A549 (cell line): ENCODE data around the gene GBGT1.

Source experiments
- CBX2 ChIP-seq: fragments of 200-600 bp; sonication (generic); IDR thresholded peaks from 2 replicates; pipeline ENCODE4 v1.6.1; 2016; ENCODE audit warnings: low read depth, mild to moderate bottlenecking, borderline replicate concordance
- CBX8 ChIP-seq: fragments of 200-600 bp; sonication (generic); IDR thresholded peaks from 2 replicates; pipeline ENCODE4 v1.6.1; 2016
- CTCF ChIP-seq: fragments of >200 bp; sonication (Bioruptor Twin); formaldehyde crosslinking; IDR thresholded peaks from 3 replicates; pipeline ENCODE4 v1.5.1; 2016
- ELK1 ChIP-seq: fragments of 150-350 bp; IDR thresholded peaks from 2 replicates; pipeline ENCODE4 v1.6.1; 2014; ENCODE audit warnings: low read depth, mild to moderate bottlenecking, low read length
- EP300 ChIP-seq, 2 experiments: fragments of >200 bp; sonication (Bioruptor Twin); formaldehyde crosslinking; IDR thresholded peaks; 2 replicates in 1 of 2; 3 replicates in 1 of 2; pipeline ENCODE4 v1.6.1; 2016 to 2017
- HOXA7 ChIP-seq: fragments of 250-450 bp; sonication (Bioruptor Pico); IDR thresholded peaks from 2 replicates; pipeline ENCODE4 v1.5.0; 2020; ENCODE audit warnings: mild to moderate bottlenecking, moderate library complexity
- JUNB ChIP-seq: fragments of >200 bp; sonication (Bioruptor Twin); formaldehyde crosslinking; IDR thresholded peaks from 2 replicates; pipeline ENCODE4 v1.6.1; 2016
- KDM1A ChIP-seq: fragments of 200-600 bp; sonication (generic); IDR thresholded peaks from 2 replicates; pipeline ENCODE4 v1.6.1; 2016; ENCODE audit warnings: low read depth, mild to moderate bottlenecking
- MAX ChIP-seq: IDR thresholded peaks from 2 replicates; pipeline ENCODE4 v1.6.1; 2012
- MAZ ChIP-seq: fragments of 150-350 bp; IDR thresholded peaks from 2 replicates; pipeline ENCODE4 v1.6.1; 2014; ENCODE audit warnings: antibody characterized with exemption, low read depth, low read length, borderline replicate concordance
- NFE2L2 ChIP-seq: fragments of 150-350 bp; conservative IDR thresholded peaks from 2 replicates; pipeline ENCODE4 v1.6.1; 2014; ENCODE audit warnings: low read length
- POLR2A ChIP-seq: IDR thresholded peaks from 2 replicates; pipeline ENCODE4 v1.6.1; 2012; ENCODE audit warnings: mild to moderate bottlenecking, low read length
- RARB ChIP-seq: fragments of 250-450 bp; sonication (Bioruptor Pico); IDR thresholded peaks from 2 replicates; pipeline ENCODE4 v1.8.0; 2021; ENCODE audit warnings: mild to moderate bottlenecking, moderate library complexity
- RFX5 ChIP-seq: fragments of 450-650 bp; IDR thresholded peaks from 2 replicates; pipeline ENCODE4 v1.7.1; 2014; ENCODE audit warnings: antibody characterized with exemption, mild to moderate bottlenecking, moderate library complexity

- no peak for TF ChIP-seq CBX8
- no peak for TF ChIP-seq CTCF
- TF ChIP-seq POLR2A = no peak
- no peak for TF ChIP-seq RFX5
- TF ChIP-seq MAX = no peak
- no peak for TF ChIP-seq EP300 (IDR thresholded peaks at IDR 0.05)
- no peak for TF ChIP-seq CBX2
- TF ChIP-seq HOXA7 (CRISPR knock-in tag) = no peak
- no peak for TF ChIP-seq KDM1A
- TF ChIP-seq ELK1 = no peak
- no peak for TF ChIP-seq MAZ
- no peak for TF ChIP-seq JUNB
- TF ChIP-seq NFE2L2 = no peak
- TF ChIP-seq RARB (CRISPR knock-in tag) = no peak
Observed at GRCh38 chr9:133201424-133202144, 37.9 kb upstream of the GBGT1 start.
